Measurements from ENCODE around the gene KRTAP10-4. TPM values are rescaled to one million over a fixed set of nuclear protein-coding genes. Genes with fewer than 3 reads are reported as not detected.

Gene KRTAP10-4
- total RNA-seq, 4 donors from 2014 or later, result 2.7 to 11.8 (median 4.9) TPM; not detected in 1

- H3K4me1 ChIP-seq, result no peaks in the 10 kb centered on the region
- no peak for DNase-seq (ENCODE audit: low spot score in 2 of 2)
- peaks cover 16% of the 10 kb centered on the region for H3K27me3 ChIP-seq
- WGBS, result 79% methylated on average over 7 of the region's 7 CpGs
- no peak for TF ChIP-seq CTCF (IDR thresholded peaks at IDR 0.05)
- no peak for TF ChIP-seq POLR2A (IDR thresholded peaks at IDR 0.05)
- TF ChIP-seq POLR2AphosphoS5 (IDR thresholded peaks at IDR 0.05), result no peak
- TF ChIP-seq EP300 (IDR thresholded peaks at IDR 0.05), result no peak
- no peaks in the 10 kb centered on the region for H3K9me3 ChIP-seq
- H3K4me3 ChIP-seq, result no peak overlapping the region
- H3K36me3 ChIP-seq, result no peaks in the 10 kb centered on the region
- H3K27ac ChIP-seq, result no peak overlapping the region
Observed at GRCh38 chr21:44530221-44530902, 43.2 kb upstream of the KRTAP10-4 start.

GRCh38 chr21:44530903-44531605 lies 42.5 kb upstream of the KRTAP10-4 start:
- Histone ChIP-seq H3K4me3 (no peak overlapping the region), H3K9me3 (no peaks in the 10 kb centered on the region), H3K36me3 (no peaks in the 10 kb centered on the region), H3K27ac (no peak overlapping the region), H3K4me1 (no peaks in the 10 kb centered on the region), H3K27me3 (peaks cover 16% of the 10 kb centered on the region)
- WGBS, result 85% methylated on average over 14 of the region's 23 CpGs
- no peak for TF ChIP-seq EP300 (IDR thresholded peaks at IDR 0.05)
- TF ChIP-seq CTCF (IDR thresholded peaks at IDR 0.05), result no peak
- TF ChIP-seq POLR2AphosphoS5 (IDR thresholded peaks at IDR 0.05), result no peak
- no peak for TF ChIP-seq POLR2A (IDR thresholded peaks at IDR 0.05)
- peak in 1 of 2 donors; percentile 71 for DNase-seq (ENCODE audit: low spot score in 2 of 2)

- Histone ChIP-seq H3K27ac (no peak overlapping the region), H3K36me3 (no peaks in the 10 kb centered on the region), H3K9me3 (no peaks in the 10 kb centered on the region), H3K4me3 (no peak overlapping the region), H3K27me3 (peaks cover 16% of the 10 kb centered on the region), H3K4me1 (no peaks in the 10 kb centered on the region)
- TF ChIP-seq CTCF (IDR thresholded peaks at IDR 0.05) (no peak), POLR2A (IDR thresholded peaks at IDR 0.05) (no peak), EP300 (IDR thresholded peaks at IDR 0.05) (no peak), POLR2AphosphoS5 (IDR thresholded peaks at IDR 0.05) (no peak)
- DNase-seq (ENCODE audit: low spot score in 2 of 2), result peak; percentile 49 to 56
- WGBS, result 70% methylated on average over 17 of the region's 30 CpGs
Observed at GRCh38 chr21:44531606-44532564, 41.6 kb upstream of the KRTAP10-4 start.

- TF ChIP-seq POLR2AphosphoS5 (IDR thresholded peaks at IDR 0.05) (no peak), POLR2A (IDR thresholded peaks at IDR 0.05) (no peak), EP300 (IDR thresholded peaks at IDR 0.05) (no peak), CTCF (IDR thresholded peaks at IDR 0.05) (no peak)
- no peaks in the 10 kb centered on the region for H3K9me3 ChIP-seq
- peak in 1 of 2 donors; percentile 53 for DNase-seq (ENCODE audit: low spot score in 2 of 2)
- H3K4me3 ChIP-seq, result no peak overlapping the region
- H3K27ac ChIP-seq, result no peak overlapping the region
- H3K27me3 ChIP-seq, result peaks cover 16% of the 10 kb centered on the region
- no peaks in the 10 kb centered on the region for H3K4me1 ChIP-seq
- H3K36me3 ChIP-seq, result no peaks in the 10 kb centered on the region
- 86% methylated on average over 13 of the region's 16 CpGs for WGBS
Observed at GRCh38 chr21:44532712-44533111, 40.8 kb upstream of the KRTAP10-4 start.
